Colonic mucosa (tissue), 4 donors: Measurements from ENCODE around the gene NLRP13. TPM values are rescaled to one million over a fixed set of nuclear protein-coding genes. Genes with fewer than 3 reads are reported as not detected.

Experiments
- DNase-seq: peaks from one replicate; pipeline ENCODE4 v3.0.0-alpha.2; 2020
- H3K27ac ChIP-seq: fragments of 200-600 bp; one replicate; pipeline ENCODE4 v1.8.0; 2021
- H3K27me3 ChIP-seq: fragments of 200-600 bp; one replicate; pipeline ENCODE4 v1.8.0; 2021
- H3K36me3 ChIP-seq: fragments of 200-600 bp; one replicate; pipeline ENCODE4 v1.8.0; 2021
- H3K4me1 ChIP-seq: fragments of 200-600 bp; one replicate; pipeline ENCODE4 v1.8.0; 2021; ENCODE audit warnings: mild to moderate bottlenecking
- H3K4me3 ChIP-seq: fragments of 200-600 bp; one replicate; pipeline ENCODE4 v1.8.0; 2021
- H3K9ac ChIP-seq, 2 donors: one replicate each; pipeline ENCODE4 v1.7.0; 2013; ENCODE audit warnings: control low read depth in 2 of 2, low read depth in 2 of 2, low read length in 2 of 2
- H3K9me3 ChIP-seq: fragments of 200-600 bp; one replicate; pipeline ENCODE4 v1.8.0; 2021
- CTCF ChIP-seq: fragments of 200-600 bp; IDR thresholded peaks from one replicate; pipeline ENCODE4 v1.8.0; 2022; ENCODE audit warnings: antibody characterized with exemption, mild to moderate bottlenecking
- intact Hi-C: fragments of 100-400 bp; cut with DNase I; formaldehyde crosslinking; loops from one replicate; pipeline ENCODE4 v1.14.1; 2022
- total RNA-seq, 2 donors: library from RNA; stranded (reverse); fragmentation: NEBNext Ultra II Directional in 1 of 2; extraction: Animal tissue kit (Norgen Biotek cat#: 25700) in 1 of 2; gene quantifications; one replicate each; pipeline ENCODE4 v1.2.1, GENCODE V29; 2021
- donor health status: healthy.
- donor health status: DM: no; HTN: no; CAD: no.
- donor health status: DM: no; HTN: no; CAD: no.

The NLRP13 gene
- total RNA-seq, 2 donors from 2014 or later = not detected

GRCh38 chr19:55901369-55902079 lies 30.6 kb downstream of the NLRP13 start:
- H3K4me1 ChIP-seq = no peaks in the 10 kb centered on the region

DNA sequence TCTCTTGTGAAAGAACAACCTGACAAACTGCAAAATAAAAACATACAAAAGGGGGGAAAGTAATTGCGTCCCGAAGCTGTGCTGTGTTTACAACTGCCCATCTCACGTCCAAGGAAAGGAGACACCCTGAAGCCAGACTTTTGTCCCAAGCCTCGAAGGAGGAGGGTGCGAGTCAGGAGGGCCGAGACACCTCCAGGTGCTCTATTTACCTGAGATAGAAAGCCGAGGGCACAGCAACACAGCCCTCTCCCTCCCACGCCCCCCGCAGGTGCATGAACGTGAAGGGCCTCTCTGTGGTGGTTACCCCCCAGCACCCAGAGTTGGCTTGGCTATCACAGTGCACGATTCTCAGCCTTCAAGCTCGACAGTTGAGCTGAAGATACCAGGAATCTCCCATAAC lies 33.2 kb downstream of the NLRP13 start:
- Histone ChIP-seq H3K9ac (no peak overlapping the region), H3K4me3 (no peak overlapping the region), H3K27me3 (no peaks in the 10 kb centered on the region), H3K9me3 (no peaks in the 10 kb centered on the region), H3K36me3 (no peaks in the 10 kb centered on the region), H3K4me1 (no peaks in the 10 kb centered on the region), H3K27ac (no peak overlapping the region)
- TF ChIP-seq CTCF = no peak
- intact Hi-C loops = no loop called here
- no peak for DNase-seq

More at GRCh38 chr19:55901369-55902079, 30.6 kb downstream of the NLRP13 start:
- Histone ChIP-seq H3K9ac (no peak overlapping the region), H3K9me3 (no peaks in the 10 kb centered on the region), H3K4me3 (no peak overlapping the region), H3K27me3 (no peaks in the 10 kb centered on the region), H3K27ac (no peak overlapping the region), H3K36me3 (no peaks in the 10 kb centered on the region)
- no peak for DNase-seq
- intact Hi-C loops = no loop called here
- no peak for TF ChIP-seq CTCF

- H3K36me3 ChIP-seq = no peaks in the 10 kb centered on the region
- no peak for DNase-seq
- H3K4me3 ChIP-seq = no peak overlapping the region
- intact Hi-C loops = no loop called here
- no peaks in the 10 kb centered on the region for H3K9me3 ChIP-seq
- no peak overlapping the region for H3K9ac ChIP-seq
- H3K4me1 ChIP-seq = no peaks in the 10 kb centered on the region
- H3K27ac ChIP-seq = no peak overlapping the region
- H3K27me3 ChIP-seq = no peaks in the 10 kb centered on the region
- TF ChIP-seq CTCF = no peak
Measured at GRCh38 chr19:55882626-55883025, 49.5 kb downstream of the NLRP13 start.

- no peak overlapping the region for H3K27ac ChIP-seq
- no peaks in the 10 kb centered on the region for H3K4me1 ChIP-seq
- no peak for TF ChIP-seq CTCF
- H3K9ac ChIP-seq = no peak overlapping the region
- H3K9me3 ChIP-seq = no peaks in the 10 kb centered on the region
- DNase-seq = no peak
- H3K36me3 ChIP-seq = no peaks in the 10 kb centered on the region
- H3K4me3 ChIP-seq = no peak overlapping the region
- intact Hi-C loops = no loop called here
- H3K27me3 ChIP-seq = no peaks in the 10 kb centered on the region
Measured at GRCh38 chr19:55877211-55877610, 54.9 kb downstream of the NLRP13 start.

DNA sequence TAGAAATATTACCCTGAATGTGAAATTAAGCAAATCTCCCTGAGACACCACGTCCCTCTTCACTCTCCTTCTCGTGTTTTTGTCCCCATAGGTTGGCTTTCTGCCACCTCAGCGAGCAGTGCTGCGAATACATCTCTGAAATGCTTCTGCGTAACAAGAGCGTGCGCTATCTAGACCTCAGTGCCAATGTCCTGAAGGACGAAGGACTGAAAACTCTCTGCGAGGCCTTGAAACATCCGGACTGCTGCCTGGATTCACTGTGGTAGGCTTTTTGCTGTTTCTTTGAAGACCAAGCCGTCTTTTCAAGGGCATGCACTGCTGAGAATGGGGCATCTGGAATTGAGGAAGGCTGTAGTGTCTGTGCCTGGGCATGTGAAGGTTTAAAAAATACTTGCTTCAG lies 61.4 kb downstream of the NLRP13 start:
- TF ChIP-seq CTCF = no peak
- no peaks in the 10 kb centered on the region for H3K9me3 ChIP-seq
- no peaks in the 10 kb centered on the region for H3K36me3 ChIP-seq
- H3K4me3 ChIP-seq = no peak overlapping the region
- no peaks in the 10 kb centered on the region for H3K27me3 ChIP-seq
- no peak overlapping the region for H3K9ac ChIP-seq
- no peak overlapping the region for H3K27ac ChIP-seq
- intact Hi-C loops = no loop called here
- no peaks in the 10 kb centered on the region for H3K4me1 ChIP-seq
- DNase-seq = no peak
